Uterus (tissue), 4 donors: ENCODE measurements around the gene CRYBG2. TPM values are rescaled to one million over a fixed set of nuclear protein-coding genes. Genes with fewer than 3 reads are reported as not detected.

ENCODE experiments used
- DNase-seq, 2 donors: peaks; one replicate each; pipeline ENCODE4 v3.0.0-alpha.2; 2019 to 2020
- H3K27ac ChIP-seq, 2 donors: fragments of 200-600 bp; sonication (generic); 1 replicate in 1 of 2; 2 replicates in 1 of 2; pipeline ENCODE4 v1.5.1; 2016 to 2018
- H3K27me3 ChIP-seq, 2 donors: fragments of 200-600 bp; sonication (generic); one replicate each; pipeline ENCODE4 v1.5.1; 2018 to 2019; ENCODE audit warnings: control low read depth in 1 of 2
- H3K36me3 ChIP-seq, 2 donors: fragments of 200-600 bp; sonication (generic); one replicate each; pipeline ENCODE4 v1.5.1; 2019; ENCODE audit warnings: control low read depth in 1 of 2
- H3K4me1 ChIP-seq, 2 donors: fragments of 200-600 bp; sonication (generic); one replicate each; pipeline ENCODE4 v1.5.1; 2018 to 2019; ENCODE audit warnings: control low read depth in 1 of 2
- H3K4me3 ChIP-seq, 2 donors: fragments of 200-600 bp; sonication (generic); 1 replicate in 1 of 2; 2 replicates in 1 of 2; pipeline ENCODE4 v1.5.1; 2018 to 2019; ENCODE audit warnings: mild to moderate bottlenecking in 1 of 2
- H3K9me3 ChIP-seq, 2 donors: fragments of 200-600 bp; sonication (generic); one replicate each; pipeline ENCODE4 v1.5.1; 2019; ENCODE audit warnings: control low read depth in 1 of 2
- CTCF ChIP-seq, 4 experiments: fragments of 200-600 bp in 2 of 4; fragments of 450-650 bp in 2 of 4; sonication (generic) in 2 of 4; IDR thresholded peaks; one replicate each; pipeline ENCODE4 v1.5.1; 2016 to 2019; ENCODE audit warnings: antibody characterized with exemption in 4 of 4, mild to moderate bottlenecking in 2 of 4, moderate library complexity in 1 of 4
- POLR2A ChIP-seq, 2 donors: fragments of 450-650 bp; IDR thresholded peaks; one replicate each; pipeline ENCODE4 v1.6.1; 2016; ENCODE audit warnings: antibody characterized with exemption in 2 of 2, mild to moderate bottlenecking in 1 of 2, moderate library complexity in 1 of 2
- intact Hi-C: fragments of 100-400 bp; cut with DNase I; formaldehyde crosslinking; loops from one replicate; pipeline ENCODE4 v1.15.1; 2023; ENCODE audit warnings: low total_unique reads
- total RNA-seq, 4 donors: library from RNA; depleted of rRNA in 3 of 4; stranded (reverse); fragments of >200 nt in 3 of 4; gene quantifications; one replicate each; pipeline versions ENCODE4 v1.1.0 to v1.2.4, GENCODE V29; 2014 to 2023
- donor health status: DM: yes; HTN: yes; CAD: no.

CRYBG2 gene
- total RNA-seq, 4 donors from 2014 or later, result 3.0 TPM; not detected in 3

GRCh38 chr1:26368486-26368885 is 14.6 kb upstream of the CRYBG2 start:
- intact Hi-C loops, result no loop called here
- H3K4me1 ChIP-seq, result no peaks in the 10 kb centered on the region
- H3K27ac ChIP-seq, result no peak overlapping the region
- H3K9me3 ChIP-seq, result no peaks in the 10 kb centered on the region
- no peak for DNase-seq
- no peak overlapping the region for H3K4me3 ChIP-seq
- TF ChIP-seq CTCF (IDR thresholded peaks at IDR 0.05), result no peak
- TF ChIP-seq POLR2A (IDR thresholded peaks at IDR 0.05), result no peak
- peaks cover 0 to 6% of the 10 kb centered on the region in 2 donors for H3K27me3 ChIP-seq
- H3K36me3 ChIP-seq, result no peaks in the 10 kb centered on the region

GRCh38 chr1:26368006-26368405 is 14.1 kb upstream of the CRYBG2 start:
- no peaks in the 10 kb centered on the region for H3K36me3 ChIP-seq
- H3K4me1 ChIP-seq, result no peaks in the 10 kb centered on the region
- intact Hi-C loops, result no loop called here
- no peak for DNase-seq
- H3K4me3 ChIP-seq, result no peak overlapping the region
- peaks cover 0 to 6% of the 10 kb centered on the region in 2 donors for H3K27me3 ChIP-seq
- H3K27ac ChIP-seq, result no peak overlapping the region
- no peak for TF ChIP-seq POLR2A (IDR thresholded peaks at IDR 0.05)
- TF ChIP-seq CTCF (IDR thresholded peaks at IDR 0.05), result no peak
- no peaks in the 10 kb centered on the region for H3K9me3 ChIP-seq

GRCh38 chr1:26367441-26367840 is 13.5 kb upstream of the CRYBG2 start:
- H3K27ac ChIP-seq, result no peak overlapping the region
- TF ChIP-seq CTCF (IDR thresholded peaks at IDR 0.05), result no peak
- no peak for TF ChIP-seq POLR2A (IDR thresholded peaks at IDR 0.05)
- peaks cover 0 to 6% of the 10 kb centered on the region in 2 donors for H3K27me3 ChIP-seq
- no peak for DNase-seq
- no peak overlapping the region for H3K4me3 ChIP-seq
- H3K36me3 ChIP-seq, result no peaks in the 10 kb centered on the region
- no peaks in the 10 kb centered on the region for H3K9me3 ChIP-seq
- intact Hi-C loops, result no loop called here
- no peaks in the 10 kb centered on the region for H3K4me1 ChIP-seq

- Histone ChIP-seq H3K9me3 (no peaks in the 10 kb centered on the region), H3K27ac (no peak overlapping the region), H3K27me3 (peaks cover 10 to 21% of the 10 kb centered on the region in 2 donors), H3K4me1 (peaks cover 0 to 6% of the 10 kb centered on the region in 2 donors), H3K4me3 (no peak overlapping the region), H3K36me3 (no peaks in the 10 kb centered on the region)
- intact Hi-C loops, result no loop called here
- TF ChIP-seq POLR2A (IDR thresholded peaks at IDR 0.05), result no peak
- no peak for DNase-seq
Observed at GRCh38 chr1:26364956-26365355, 11.0 kb upstream of the CRYBG2 start.

GRCh38 chr1:26363549-26364448 is 9.9 kb upstream of the CRYBG2 start:
- no peak overlapping the region for H3K27ac ChIP-seq
- peak; percentile 52 to 69 for DNase-seq
- intact Hi-C loops, result no loop called here
- TF ChIP-seq CTCF (IDR thresholded peaks at IDR 0.05) (peak; percentile 48 to 75 (median 68)), POLR2A (IDR thresholded peaks at IDR 0.05) (no peak)
- H3K9me3 ChIP-seq, result no peaks in the 10 kb centered on the region
- H3K36me3 ChIP-seq, result no peaks in the 10 kb centered on the region
- H3K4me1 ChIP-seq, result peaks cover 0 to 6% of the 10 kb centered on the region in 2 donors
- peaks cover 12 to 23% of the 10 kb centered on the region in 2 donors for H3K27me3 ChIP-seq
- H3K4me3 ChIP-seq, result no peak overlapping the region
